T follicular helper cell (primary cell): ENCODE data around the gene CYTH1.
"Not testable (repeated sequence)": the region's sequence is repeated elsewhere in the genome, so short reads cannot be mapped to it uniquely, and the experiment has no call there.

Experiments used
- DNase-seq: peaks from one replicate; pipeline ENCODE4 v3.0.0-alpha.2; 2020; ENCODE audit warnings: low read depth

CYTH1 gene

GRCh38 chr17:78761789-78762406, 20.2 kb downstream of the CYTH1 start:
- no peak for DNase-seq

DNA sequence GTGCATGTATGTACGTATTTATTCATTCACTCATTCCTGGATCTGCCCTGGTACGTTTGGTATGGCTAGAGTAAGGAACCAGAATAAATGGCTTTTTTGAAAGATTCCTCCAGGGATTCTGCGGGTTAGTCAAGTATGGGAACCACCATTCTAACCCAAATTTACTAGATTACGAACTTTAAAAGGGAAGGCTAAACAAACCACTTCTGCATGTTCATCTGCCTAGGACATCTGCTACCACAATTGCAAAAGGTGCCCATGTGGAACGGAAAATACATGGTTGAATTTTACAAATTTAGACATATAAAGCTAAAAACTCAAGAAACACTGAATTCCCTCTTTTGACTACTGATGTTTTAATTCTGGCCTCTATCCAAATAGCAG, 22.1 kb downstream of the CYTH1 start:
- no peak for DNase-seq

- peak; percentile 82 for DNase-seq
Observed at GRCh38 chr17:78759203-78759968, 22.7 kb downstream of the CYTH1 start.

- DNase-seq, result no peak
Observed at GRCh38 chr17:78753316-78754250, 28.5 kb downstream of the CYTH1 start.

- DNase-seq, result no peak
Observed at GRCh38 chr17:78751447-78752161, 30.5 kb downstream of the CYTH1 start.

- DNase-seq, result not testable (repeated sequence)
Observed at GRCh38 chr17:78751000-78751399, 31.1 kb downstream of the CYTH1 start.

GRCh38 chr17:78748730-78749317, 33.2 kb downstream of the CYTH1 start:
- peak; percentile 71 for DNase-seq

- no peak for DNase-seq
Observed at GRCh38 chr17:78748048-78748729, 33.9 kb downstream of the CYTH1 start.

- DNase-seq, result no peak
Observed at GRCh38 chr17:78747488-78747887, 34.6 kb downstream of the CYTH1 start.

GRCh38 chr17:78746949-78747269, 35.2 kb downstream of the CYTH1 start:
- no peak for DNase-seq

GRCh38 chr17:78746263-78746948, 35.7 kb downstream of the CYTH1 start:
- no peak for DNase-seq

DNA sequence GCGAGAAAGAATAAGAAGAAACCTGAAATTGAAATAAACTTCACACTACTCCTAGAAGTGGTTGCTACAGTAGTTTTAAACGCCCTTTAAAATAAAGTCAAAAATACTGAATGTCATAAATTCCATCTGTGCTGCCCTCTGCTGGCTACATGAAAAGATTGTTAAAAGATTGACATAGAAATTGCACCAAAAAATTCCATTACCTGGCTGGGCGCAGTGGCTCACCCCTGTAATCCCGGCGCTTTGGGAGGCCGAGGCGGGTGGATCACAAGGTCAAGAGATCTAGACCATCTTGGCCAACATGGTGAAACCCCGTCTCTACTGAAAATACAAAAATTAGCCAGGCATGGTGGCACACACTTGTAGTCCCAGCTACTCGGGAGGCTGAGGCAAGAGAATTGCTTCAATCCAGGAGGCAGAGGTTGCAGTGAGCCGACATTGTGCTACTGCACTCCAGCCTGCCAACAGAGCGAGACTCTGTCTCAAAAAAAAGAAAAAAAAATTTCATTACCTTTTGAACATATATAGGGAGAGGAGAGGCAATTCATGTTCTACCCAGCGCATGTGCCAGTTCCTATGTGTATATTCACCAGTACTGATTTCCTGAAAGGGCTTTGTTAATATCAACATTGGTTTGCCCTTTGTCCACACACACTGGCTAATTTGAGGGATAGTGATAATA, 36.5 kb downstream of the CYTH1 start:
- peak; percentile 41 for DNase-seq

DNA sequence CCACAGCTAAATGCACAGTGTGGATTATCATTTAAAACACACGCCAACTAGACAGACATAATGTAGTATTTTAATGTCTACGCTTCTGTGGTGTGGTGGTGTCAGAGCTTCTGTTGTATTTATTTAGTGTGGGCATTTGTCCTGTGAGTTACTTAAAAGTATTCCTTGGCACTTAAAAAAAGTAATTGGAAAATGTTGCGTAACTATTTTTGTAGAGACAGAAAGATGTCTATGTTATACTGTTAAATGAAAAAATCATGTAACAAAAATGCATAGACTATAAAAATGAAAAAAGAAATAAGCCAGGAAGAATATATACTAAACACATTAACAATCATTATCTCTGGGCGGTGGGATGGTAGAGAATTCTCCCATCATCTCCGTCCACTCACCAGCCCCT, 39.2 kb downstream of the CYTH1 start:
- DNase-seq, result no peak

DNA sequence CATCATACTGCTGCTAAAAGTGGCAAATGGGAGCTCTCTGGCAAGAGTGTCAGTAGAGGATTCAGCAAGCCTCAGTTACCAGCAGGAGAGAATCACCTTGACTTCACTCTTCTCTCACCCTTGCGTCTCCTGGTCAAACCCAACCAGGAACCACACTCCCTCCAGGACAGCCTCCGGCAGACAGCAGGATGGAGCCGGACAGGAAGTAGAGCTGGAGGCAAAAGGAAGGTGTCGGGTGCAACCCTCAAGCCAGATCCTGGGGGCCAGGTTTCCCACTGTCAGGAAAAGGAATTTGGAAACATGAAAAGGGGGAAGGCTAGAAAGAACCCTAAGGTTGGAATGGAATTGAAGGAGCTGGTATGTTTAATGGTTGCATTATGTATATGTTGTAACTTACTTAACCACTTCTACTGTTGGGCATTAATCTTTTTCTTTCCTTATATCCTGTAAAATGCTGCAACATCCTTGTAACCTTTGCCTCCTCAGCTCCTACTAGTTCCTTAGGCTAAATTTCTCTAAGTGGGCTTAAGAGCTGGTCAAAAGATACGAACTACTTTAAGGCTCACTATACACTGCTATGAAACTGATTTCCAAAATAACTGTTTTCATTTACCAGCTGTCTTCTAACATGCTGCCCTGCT, 40.3 kb downstream of the CYTH1 start:
- no peak for DNase-seq

- DNase-seq, result no peak
Observed at GRCh38 chr17:78739331-78739931, 42.6 kb downstream of the CYTH1 start.

GRCh38 chr17:78738698-78739097, 43.4 kb downstream of the CYTH1 start:
- DNase-seq, result no peak

DNA sequence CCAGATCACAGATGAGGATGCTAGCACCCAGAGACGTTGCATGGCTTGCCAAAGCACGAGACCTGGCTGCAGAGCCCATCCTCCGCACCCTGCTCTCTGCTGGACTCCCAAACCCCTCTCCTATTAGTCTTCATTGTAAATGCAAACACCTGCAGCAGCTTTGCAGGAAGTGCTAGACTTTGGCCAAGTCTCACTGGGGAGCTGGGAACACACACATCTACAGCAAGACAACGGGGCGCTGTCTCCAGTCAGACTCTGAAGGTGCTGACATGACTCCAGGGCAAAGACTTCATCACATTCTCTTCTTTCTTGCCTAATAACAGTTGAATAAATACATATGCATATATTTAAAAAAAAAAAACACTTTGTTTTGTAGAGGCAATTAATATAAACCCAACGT, 43.8 kb downstream of the CYTH1 start:
- no peak for DNase-seq

- DNase-seq, result no peak
Observed at GRCh38 chr17:78737332-78737731, 44.7 kb downstream of the CYTH1 start.

GRCh38 chr17:78736526-78737079, 45.5 kb downstream of the CYTH1 start:
- DNase-seq, result peak; percentile 61
